Stimulated activated CD4-positive, alpha-beta T cell treated with anti-CD3 and anti-CD28 coated beads, Interleukin-1b, Interleukin-23, amount 100 ng/mL, for 1 hour (primary cell): ENCODE data around the gene PRDM1.

ENCODE experiments used
- DNase-seq, 2 donors: peaks; one replicate each; pipeline ENCODE4 v3.0.0-alpha.2; 2020; ENCODE audit warnings: low read depth in 2 of 2

Gene PRDM1

GRCh38 chr6:106070636-106071035, 15.5 kb upstream of the PRDM1 start:
- DNase-seq, result no peak

- no peak for DNase-seq
Observed at GRCh38 chr6:106072501-106073090, 13.5 kb upstream of the PRDM1 start.

DNA sequence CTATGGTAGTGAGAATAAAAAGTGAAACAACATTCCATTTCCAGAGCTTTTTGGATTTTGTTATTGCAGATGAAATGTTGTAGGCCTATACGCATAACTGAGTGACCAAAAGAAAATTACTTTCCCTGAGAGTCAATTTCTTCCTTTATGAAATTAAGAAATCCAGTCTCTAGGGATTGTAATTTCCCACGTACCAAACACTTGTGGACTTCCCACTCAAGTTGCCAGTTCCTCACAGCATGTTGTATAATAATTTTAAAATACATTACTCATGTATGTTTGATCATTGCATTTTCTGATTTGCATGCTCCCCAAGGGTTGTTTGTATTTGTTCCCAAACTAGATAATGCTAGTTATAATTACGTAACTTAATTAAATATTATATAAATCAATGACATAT, 12.0 kb upstream of the PRDM1 start:
- no peak for DNase-seq

- no peak for DNase-seq
Observed at GRCh38 chr6:106076139-106076538, 10.0 kb upstream of the PRDM1 start.

GRCh38 chr6:106077170-106077569, 9.0 kb upstream of the PRDM1 start:
- DNase-seq, result no peak

GRCh38 chr6:106077881-106078280, 8.3 kb upstream of the PRDM1 start:
- DNase-seq, result no peak

- no peak for DNase-seq
Observed at GRCh38 chr6:106079961-106080762, 6.0 kb upstream of the PRDM1 start.

DNA sequence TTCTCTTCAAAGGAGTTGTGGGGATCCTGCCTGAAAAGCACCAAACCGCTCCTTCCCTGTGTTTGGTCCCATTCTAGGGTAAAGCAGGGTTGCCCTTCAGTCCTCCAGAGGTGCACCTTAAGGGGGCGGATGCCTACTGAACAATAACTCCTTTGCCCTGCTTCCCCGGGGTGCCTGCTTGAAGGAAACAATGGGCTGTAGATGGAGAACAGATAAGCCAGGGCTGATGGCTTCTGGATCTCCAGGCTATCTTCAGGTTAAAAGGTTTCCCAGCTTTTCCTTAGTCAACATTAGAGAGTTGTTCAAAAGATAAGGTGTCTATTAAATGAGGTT, 5.4 kb upstream of the PRDM1 start:
- no peak for DNase-seq

DNA sequence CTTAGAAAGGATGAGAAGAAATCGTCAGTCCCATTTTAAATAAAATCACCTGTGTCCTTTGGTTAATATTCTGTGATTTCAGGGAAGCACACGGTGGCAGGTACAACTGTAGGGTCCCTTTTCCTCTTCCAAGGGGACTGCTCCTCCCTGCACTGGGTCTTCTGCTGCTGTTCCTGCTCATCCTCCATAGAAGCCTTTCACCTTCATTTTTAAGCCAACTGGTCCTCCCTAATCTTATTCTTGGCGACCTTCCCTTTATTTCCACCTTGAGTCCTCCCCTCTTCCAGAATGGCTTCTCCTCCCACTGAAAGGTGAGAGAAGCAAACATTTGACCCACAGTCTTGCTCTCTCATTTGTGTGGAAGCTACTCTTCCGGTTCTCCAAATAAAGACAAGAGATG, 4.4 kb upstream of the PRDM1 start:
- no peak for DNase-seq

- DNase-seq, result no peak
Observed at GRCh38 chr6:106082735-106083398, 3.3 kb upstream of the PRDM1 start.

DNA sequence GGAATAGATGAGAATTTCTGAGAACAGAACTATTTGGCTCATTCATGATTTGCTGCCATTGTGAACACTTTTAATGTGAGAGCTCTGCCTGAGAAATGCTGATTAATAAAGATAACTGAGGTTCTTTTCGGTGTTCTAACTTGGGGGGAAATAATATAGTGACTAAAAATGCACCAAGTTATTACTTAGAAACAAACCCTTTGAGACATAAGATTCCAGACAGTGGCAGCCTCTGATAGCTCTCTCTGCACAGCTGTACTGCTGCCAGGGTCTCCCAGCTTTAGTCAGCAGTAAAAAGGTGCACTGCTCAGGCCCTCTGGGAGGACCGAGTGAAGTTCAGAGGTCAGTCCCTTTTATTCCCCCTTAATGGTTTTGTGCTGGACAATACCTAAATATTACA, 2.5 kb upstream of the PRDM1 start:
- DNase-seq, result no peak

DNA sequence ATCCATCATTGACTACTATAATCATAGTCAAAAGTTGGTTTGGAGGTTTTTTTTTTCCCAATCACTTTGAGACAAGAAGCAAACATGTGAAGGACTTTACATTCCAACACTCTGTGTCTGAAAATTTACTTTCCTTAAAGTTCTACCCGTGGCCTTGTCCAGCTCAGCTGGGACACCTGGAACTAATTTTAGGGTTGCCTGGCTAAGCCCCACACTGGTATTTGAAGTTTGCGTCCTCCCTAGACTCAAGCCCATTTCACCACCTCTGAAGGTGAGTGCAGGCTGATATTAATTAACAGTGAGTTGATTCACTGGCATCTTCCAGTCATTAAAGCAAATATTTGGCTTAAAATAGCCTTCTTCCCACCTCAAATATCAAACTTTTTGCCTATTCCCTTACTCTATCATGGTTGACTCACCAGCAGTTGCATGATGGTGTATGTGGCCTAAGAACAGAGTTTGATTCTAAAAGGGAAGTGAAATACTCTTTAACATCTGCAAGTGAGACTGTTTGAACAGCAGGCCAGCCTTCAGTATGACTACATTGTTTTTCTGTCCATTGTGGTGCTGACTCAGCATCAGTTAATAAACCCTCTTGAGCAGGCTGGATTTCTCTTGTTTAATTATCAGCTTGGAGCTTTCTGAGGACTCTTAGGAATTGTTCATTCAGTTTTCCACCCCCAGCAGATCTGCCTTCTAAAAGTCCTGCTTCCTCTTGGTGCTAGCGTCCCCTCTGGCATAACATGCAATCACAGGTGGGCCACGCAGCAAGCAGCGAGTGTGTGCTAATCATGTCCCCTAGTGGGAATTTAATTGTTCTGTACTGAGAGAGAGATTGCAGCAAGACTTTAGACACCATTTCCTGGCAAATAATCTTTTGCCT, 1.8 kb upstream of the PRDM1 start:
- no peak for DNase-seq

- no peak for DNase-seq
Observed at GRCh38 chr6:106084989-106085691, 996 bp upstream of the PRDM1 start.

- no peak for DNase-seq
Observed at GRCh38 chr6:106085692-106085983, 498 bp upstream of the PRDM1 start.

DNA sequence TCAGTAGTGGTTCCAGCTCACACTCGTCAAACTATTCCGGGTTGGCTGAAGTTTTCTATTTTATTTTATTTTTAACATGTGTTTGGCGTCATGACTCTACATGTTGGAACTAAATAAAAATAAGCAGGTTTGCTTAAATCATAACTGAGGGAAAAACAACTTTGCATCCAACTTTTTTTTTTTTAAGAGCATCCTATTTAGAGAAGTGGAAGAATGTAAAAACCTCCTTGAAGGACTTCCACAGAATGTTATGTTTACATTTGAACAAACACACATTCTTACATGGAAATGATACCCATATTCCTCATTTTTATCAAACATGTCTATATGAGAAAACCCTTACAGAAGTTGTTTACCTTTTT, 659 bp downstream of the PRDM1 start:
- no peak for DNase-seq

DNA sequence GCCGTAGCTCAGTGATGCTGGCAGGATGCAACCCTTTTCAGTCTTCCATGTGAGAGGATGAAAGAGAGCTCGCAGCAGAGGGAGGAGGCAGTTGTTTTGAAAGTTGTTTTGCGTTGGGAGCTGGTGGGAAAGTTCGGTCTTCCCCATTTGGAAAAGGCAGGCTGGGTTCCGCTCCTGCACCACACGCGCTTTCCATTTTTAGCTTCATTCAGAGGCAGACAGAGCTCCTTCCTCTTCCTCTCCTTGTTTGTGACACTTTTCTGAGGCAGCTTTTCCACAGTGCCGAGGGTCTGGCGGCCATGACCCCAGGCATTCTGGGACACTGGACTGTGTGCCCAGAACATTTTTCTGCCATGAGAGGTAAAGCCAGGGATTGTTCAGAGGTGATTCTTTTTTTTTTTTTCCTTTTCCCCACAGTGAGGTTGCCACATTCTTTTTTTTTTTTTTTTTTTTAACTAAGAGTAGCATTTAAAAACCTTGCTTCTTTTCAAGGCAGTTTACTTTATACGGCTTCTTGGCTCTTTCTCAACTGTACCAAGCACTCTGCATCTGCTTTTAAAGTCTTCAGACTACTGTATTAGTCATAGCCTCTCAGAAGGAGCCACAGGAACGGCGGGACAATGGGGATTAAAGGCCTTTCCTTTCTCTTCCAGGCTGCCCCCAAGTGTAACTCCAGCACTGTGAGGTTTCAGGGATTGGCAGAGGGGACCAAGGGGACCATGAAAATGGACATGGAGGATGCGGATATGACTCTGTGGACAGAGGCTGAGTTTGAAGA, 1.6 kb downstream of the PRDM1 start:
- DNase-seq, result no peak

DNA sequence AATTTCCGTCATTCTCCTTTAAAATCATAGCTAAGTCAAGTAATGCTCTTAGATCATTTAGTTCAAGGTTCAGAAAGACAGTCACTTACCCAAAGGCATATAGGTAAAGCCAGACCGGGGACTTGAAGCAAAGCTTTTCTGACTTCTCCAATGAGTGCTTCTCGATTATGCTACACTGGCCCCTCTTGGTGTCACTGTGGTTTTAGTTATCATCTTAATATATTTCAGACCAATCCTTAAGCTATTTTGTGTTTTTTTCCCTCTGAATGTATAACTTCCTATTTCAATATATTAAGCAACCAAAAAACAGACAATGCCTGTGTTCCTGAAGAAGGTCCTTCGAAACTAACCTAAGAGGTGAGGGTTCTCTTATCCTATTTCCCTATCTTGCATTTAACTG, 3.9 kb downstream of the PRDM1 start:
- no peak for DNase-seq

DNA sequence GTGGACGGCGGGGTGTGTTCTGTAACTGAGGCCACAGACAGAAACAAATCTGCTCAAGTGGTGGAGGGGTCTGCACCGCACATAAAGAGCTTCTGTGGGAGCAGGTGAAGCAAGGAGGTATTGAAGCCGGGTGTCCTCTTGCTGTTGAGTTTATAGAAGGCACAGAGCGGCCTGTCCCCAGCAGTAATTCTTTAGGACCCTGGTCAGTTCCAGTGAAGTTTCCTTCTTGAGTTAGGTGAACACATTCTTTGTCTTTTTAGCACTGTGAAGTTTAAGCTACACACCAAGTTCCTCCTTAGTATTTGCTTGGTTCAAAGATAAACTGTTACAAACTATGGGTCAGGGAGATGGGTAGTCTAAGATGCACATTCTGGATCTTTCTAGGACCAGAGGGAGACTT, 6.1 kb downstream of the PRDM1 start:
- DNase-seq, result no peak

- DNase-seq, result no peak
Observed at GRCh38 chr6:106094261-106094963, 8.3 kb downstream of the PRDM1 start.

DNA sequence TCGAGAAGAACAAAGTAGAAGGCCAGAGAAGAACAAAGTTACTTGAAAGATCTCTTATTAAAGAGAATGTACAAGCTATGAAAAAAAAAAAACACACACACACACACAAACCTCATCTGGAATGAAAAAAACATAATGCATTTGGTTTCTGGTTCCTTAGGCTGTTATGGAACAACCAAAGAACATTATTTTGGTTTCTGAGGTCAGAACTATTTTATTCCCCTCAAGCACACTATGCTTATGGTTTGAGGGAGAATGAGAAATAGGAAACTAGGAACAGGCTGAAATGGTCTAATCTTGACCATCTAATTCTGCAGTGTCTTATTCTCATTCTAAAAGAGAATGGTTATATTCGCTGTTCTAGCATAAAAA, 8.8 kb downstream of the PRDM1 start:
- no peak for DNase-seq
